ENCODE results near the gene DDR2. TPM values are rescaled to one million over a fixed set of nuclear protein-coding genes. Genes with fewer than 3 reads are reported as not detected.

DDR2 gene
- total RNA-seq, 1 experiment from 2014 or later: 1.9 TPM

GRCh38 chr1:162716552-162716951 is 84.3 kb downstream of the DDR2 start:
- Histone ChIP-seq H3K4me1 (ENCODE audit: control insufficient read depth, insufficient read depth, low read length) (no peaks in the 10 kb centered on the region), H3K27ac (ENCODE audit: low read length) (no peak overlapping the region), H3K27me3 (ENCODE audit: control insufficient read depth, insufficient read depth, low read length) (no peaks in the 10 kb centered on the region), H3K36me3 (ENCODE audit: control insufficient read depth, insufficient read depth, low read length) (no peaks in the 10 kb centered on the region), H3K9me3 (ENCODE audit: control insufficient read depth, insufficient read depth, low read depth, low read length) (no peaks in the 10 kb centered on the region), H3K4me3 (ENCODE audit: low read depth in 2 of 2, low read length in 2 of 2) (no peak overlapping the region)
- in situ Hi-C loops (cut with HindIII; ENCODE audit: low pct_unique_long_range_greater_than_20kb, low sequenced_read_pairs) (no loop called here), intact Hi-C loops (cut with micrococcal nuclease; ENCODE audit: unreplicated experiment) (no loop called here)
- no peak for DNase-seq (ENCODE audit: low read depth, low spot score)
- POLR2A ChIA-PET: interaction anchor here (0.7 kb wide), 1 partner anchor 15 kb away, joined by 3 read pairs; no protein-coding TSS in a partner anchor
- ATAC-seq: no peak
- TF ChIP-seq TCF7L2 (IDR thresholded peaks at IDR 0.05; ENCODE audit: low read depth, low read length): no peak
- no peak for TF ChIP-seq REST (IDR thresholded peaks at IDR 0.05; ENCODE audit: insufficient read depth in 1 of 2, low read depth in 2 of 2, low read length in 1 of 2)
- TF ChIP-seq POLR2AphosphoS5 (IDR thresholded peaks at IDR 0.05; ENCODE audit: low read depth, low read length): no peak
- no peak for TF ChIP-seq CTCF (IDR thresholded peaks at IDR 0.05)
- TF ChIP-seq SIN3A (IDR thresholded peaks at IDR 0.05; ENCODE audit: borderline replicate concordance, insufficient read depth, low read depth, low read length): no peak
- CTCF ChIA-PET: no interaction called here
- no TSS peak for BruUV-seq (replicated peaks)

- BruUV-seq (replicated peaks): no TSS peak
- ATAC-seq (no peak), DNase-seq (ENCODE audit: low read depth, low spot score) (no peak)
- no peaks in the 10 kb centered on the region for H3K27me3 ChIP-seq (ENCODE audit: control insufficient read depth, insufficient read depth, low read length)
- intact Hi-C loops (cut with micrococcal nuclease; ENCODE audit: unreplicated experiment) (no loop called here), in situ Hi-C loops (cut with HindIII; ENCODE audit: low pct_unique_long_range_greater_than_20kb, low sequenced_read_pairs) (no loop called here)
- TF ChIP-seq TCF7L2 (IDR thresholded peaks at IDR 0.05; ENCODE audit: low read depth, low read length) (no peak), REST (IDR thresholded peaks at IDR 0.05; ENCODE audit: insufficient read depth in 1 of 2, low read depth in 2 of 2, low read length in 1 of 2) (no peak), SIN3A (IDR thresholded peaks at IDR 0.05; ENCODE audit: borderline replicate concordance, insufficient read depth, low read depth, low read length) (no peak), POLR2AphosphoS5 (IDR thresholded peaks at IDR 0.05; ENCODE audit: low read depth, low read length) (no peak), CTCF (IDR thresholded peaks at IDR 0.05) (no peak)
- H3K9me3 ChIP-seq (ENCODE audit: control insufficient read depth, insufficient read depth, low read depth, low read length): no peaks in the 10 kb centered on the region
- no peak overlapping the region for H3K4me3 ChIP-seq (ENCODE audit: low read depth in 2 of 2, low read length in 2 of 2)
- H3K36me3 ChIP-seq (ENCODE audit: control insufficient read depth, insufficient read depth, low read length): no peaks in the 10 kb centered on the region
- H3K27ac ChIP-seq (ENCODE audit: low read length): no peak overlapping the region
- ChIA-PET POLR2A (no interaction called here), CTCF (no interaction called here)
- no peaks in the 10 kb centered on the region for H3K4me1 ChIP-seq (ENCODE audit: control insufficient read depth, insufficient read depth, low read length)
Measured at GRCh38 chr1:162717548-162718184, 85.4 kb downstream of the DDR2 start.
